MM.1S (cell line): Measurements from ENCODE around the gene IKBKE.

Experiments used
- DNase-seq: peaks from one replicate; pipeline ENCODE4 v3.0.0-alpha.2; 2015
- H2AFZ ChIP-seq: fragments of 300-600 bp; sonication (generic); 2 replicates; pipeline ENCODE4 v1.6.0; 2016; ENCODE audit warnings: antibody characterized with exemption, low read length
- H3F3A ChIP-seq: fragments of 300-600 bp; sonication (generic); 2 replicates; pipeline ENCODE4 v1.6.1; 2016; ENCODE audit warnings: mild to moderate bottlenecking, antibody characterized with exemption, low read length, moderate library complexity, mixed read lengths; ENCODE audit not compliant: insufficient read depth
- H3K27ac ChIP-seq: fragments of 300-600 bp; sonication (generic); 2 replicates; pipeline ENCODE4 v1.5.1; 2016; ENCODE audit warnings: mild to moderate bottlenecking, low read length
- H3K27me3 ChIP-seq: fragments of 300-600 bp; sonication (generic); replicated peaks from 2 replicates; pipeline ENCODE4 v1.6.0; 2016; ENCODE audit warnings: low read length; ENCODE audit not compliant: insufficient read depth
- H3K36me3 ChIP-seq: fragments of 300-600 bp; sonication (generic); replicated peaks from 2 replicates; pipeline ENCODE4 v1.6.1; 2016; ENCODE audit warnings: mild to moderate bottlenecking, low read length, mixed read lengths; ENCODE audit not compliant: insufficient read depth
- H3K4me1 ChIP-seq: fragments of 300-600 bp; sonication (generic); 2 replicates; pipeline ENCODE4 v1.6.1; 2016; ENCODE audit warnings: low read length, mixed read lengths
- H3K4me2 ChIP-seq: fragments of 300-600 bp; sonication (generic); 2 replicates; pipeline ENCODE4 v1.6.0; 2016; ENCODE audit warnings: low read depth, low read length
- H3K4me3 ChIP-seq: fragments of 300-600 bp; sonication (generic); 2 replicates; pipeline ENCODE4 v1.5.1; 2016; ENCODE audit warnings: low read length, mixed read lengths
- H3K79me2 ChIP-seq: fragments of 300-600 bp; sonication (generic); 2 replicates; pipeline ENCODE4 v1.6.1; 2016; ENCODE audit warnings: mixed run types, low read length, mixed read lengths
- H3K9ac ChIP-seq: fragments of 300-600 bp; sonication (generic); 2 replicates; pipeline ENCODE4 v1.6.1; 2016; ENCODE audit warnings: low read length, mixed read lengths
- H3K9me2 ChIP-seq: fragments of 300-600 bp; sonication (generic); replicated peaks from 2 replicates; pipeline ENCODE4 v1.6.1; 2016; ENCODE audit warnings: mild to moderate bottlenecking, low read length, mixed read lengths; ENCODE audit not compliant: insufficient read depth
- H3K9me3 ChIP-seq: fragments of 300-600 bp; sonication (generic); replicated peaks from 2 replicates; pipeline ENCODE4 v1.6.1; 2016; ENCODE audit warnings: mild to moderate bottlenecking, low read length, mixed read lengths; ENCODE audit not compliant: insufficient read depth
- H4K20me1 ChIP-seq: fragments of 300-600 bp; sonication (generic); 2 replicates; pipeline ENCODE4 v1.6.1; 2016; ENCODE audit warnings: mild to moderate bottlenecking, low read length, moderate library complexity, mixed read lengths; ENCODE audit not compliant: insufficient read depth
- CTCF ChIP-seq: fragments of 300-600 bp; sonication (generic); IDR thresholded peaks from 2 replicates; pipeline ENCODE4 v1.5.1; 2016; ENCODE audit warnings: antibody characterized with exemption, low read length, mixed read lengths
- EZH2 ChIP-seq: fragments of 300-600 bp; sonication (generic); optimal IDR thresholded peaks from 2 replicates; pipeline ENCODE3; 2017; ENCODE audit warnings: low read depth, mild to moderate bottlenecking, antibody characterized with exemption, low read length, mixed read lengths
- EZH2phosphoT487 ChIP-seq: fragments of 300-600 bp; sonication (generic); IDR thresholded peaks from 2 replicates; pipeline ENCODE4 v1.6.1; 2018; ENCODE audit warnings: antibody characterized with exemption, low read length

The IKBKE gene

GRCh38 chr1:206512851-206513180 is 42.5 kb downstream of the IKBKE start:
- H3K4me2 ChIP-seq = no peak overlapping the region

GRCh38 chr1:206513312-206514111 is 43.2 kb downstream of the IKBKE start:
- Histone ChIP-seq H2AFZ (no peak overlapping the region), H3K27ac (no peak overlapping the region), H3F3A (peaks cover 10% of the 10 kb centered on the region), H3K27me3 (peaks cover 7% of the 10 kb centered on the region), H3K4me2 (no peak overlapping the region), H3K9ac (no peak overlapping the region), H3K36me3 (no peaks in the 10 kb centered on the region), H3K4me1 (peaks cover 45% of the 10 kb centered on the region), H3K79me2 (no peaks in the 10 kb centered on the region), H3K9me3 (no peaks in the 10 kb centered on the region), H3K9me2 (no peaks in the 10 kb centered on the region), H4K20me1 (no peaks in the 10 kb centered on the region), H3K4me3 (no peak overlapping the region)
- peak; percentile 43 for DNase-seq
- TF ChIP-seq CTCF = no peak
- no peak for TF ChIP-seq EZH2
- TF ChIP-seq EZH2phosphoT487 = no peak

More at GRCh38 chr1:206512851-206513180, 42.5 kb downstream of the IKBKE start:
- Histone ChIP-seq H3K36me3 (no peaks in the 10 kb centered on the region), H3K4me1 (peaks cover 43% of the 10 kb centered on the region), H4K20me1 (no peaks in the 10 kb centered on the region), H3K4me3 (no peak overlapping the region), H3K79me2 (no peaks in the 10 kb centered on the region), H3K9me3 (no peaks in the 10 kb centered on the region), H3K9ac (no peak overlapping the region), H3K27me3 (peaks cover 14% of the 10 kb centered on the region), H3K27ac (no peak overlapping the region), H3K9me2 (no peaks in the 10 kb centered on the region), H3F3A (peaks cover 10% of the 10 kb centered on the region), H2AFZ (no peak overlapping the region)
- no peak for DNase-seq
- TF ChIP-seq CTCF (no peak), EZH2phosphoT487 (no peak), EZH2 (no peak)

- H3K9me2 ChIP-seq = no peaks in the 10 kb centered on the region
- no peaks in the 10 kb centered on the region for H3K27me3 ChIP-seq
- no peak overlapping the region for H2AFZ ChIP-seq
- H4K20me1 ChIP-seq = no peaks in the 10 kb centered on the region
- no peak overlapping the region for H3K4me2 ChIP-seq
- H3K36me3 ChIP-seq = no peaks in the 10 kb centered on the region
- TF ChIP-seq EZH2phosphoT487 (no peak), CTCF (no peak), EZH2 (no peak)
- peaks cover 45% of the 10 kb centered on the region for H3K4me1 ChIP-seq
- no peaks in the 10 kb centered on the region for H3K79me2 ChIP-seq
- no peaks in the 10 kb centered on the region for H3K9me3 ChIP-seq
- H3K9ac ChIP-seq = no peak overlapping the region
- H3K27ac ChIP-seq = no peak overlapping the region
- peaks cover 10% of the 10 kb centered on the region for H3F3A ChIP-seq
- no peak for DNase-seq
- no peak overlapping the region for H3K4me3 ChIP-seq
Observed at GRCh38 chr1:206514813-206515387, 44.6 kb downstream of the IKBKE start.
